ENCODE data around the gene TMEM14A. TPM values are rescaled to one million over a fixed set of nuclear protein-coding genes. Genes with fewer than 3 reads are reported as not detected.

TMEM14A gene
- total RNA-seq, 1 donor = 19.9 TPM

- H3K4me1 ChIP-seq (ENCODE audit: insufficient read depth, low read length) = peaks cover 3% of the 10 kb centered on the region
- no peaks in the 10 kb centered on the region for H3K9me3 ChIP-seq (ENCODE audit: low read depth, low read length)
- no peak overlapping the region for H3K4me2 ChIP-seq (ENCODE audit: insufficient read depth, low read length)
- no peaks in the 10 kb centered on the region for H3K36me3 ChIP-seq (ENCODE audit: insufficient read depth, low read length)
- peak overlapping the region; percentile 32 for H2AFZ ChIP-seq (ENCODE audit: low read length)
- H3K27ac ChIP-seq (ENCODE audit: low read depth, low read length) = no peak overlapping the region
- no peak for TF ChIP-seq CTCF (IDR thresholded peaks at IDR 0.05; ENCODE audit: extremely low read depth, low read depth, low read length)
- DNase-seq (ENCODE audit: insufficient read length, low spot score, missing footprints) = no peak
- no peak overlapping the region for H3K4me3 ChIP-seq (ENCODE audit: insufficient read depth, low read length)
- H3K79me2 ChIP-seq (ENCODE audit: insufficient read depth, low read length) = no peaks in the 10 kb centered on the region
- H4K20me1 ChIP-seq (ENCODE audit: insufficient read depth, low read length) = no peaks in the 10 kb centered on the region
- H3K27me3 ChIP-seq (ENCODE audit: insufficient read depth, low read length) = no peaks in the 10 kb centered on the region
Measured at GRCh38 chr6:52640170-52640569, 30.7 kb upstream of the TMEM14A start.

GRCh38 chr6:52640916-52641315 lies 30.0 kb upstream of the TMEM14A start:
- no peak overlapping the region for H2AFZ ChIP-seq (ENCODE audit: low read length)
- no peak overlapping the region for H3K4me3 ChIP-seq (ENCODE audit: insufficient read depth, low read length)
- no peaks in the 10 kb centered on the region for H3K9me3 ChIP-seq (ENCODE audit: low read depth, low read length)
- no peak for TF ChIP-seq CTCF (IDR thresholded peaks at IDR 0.05; ENCODE audit: extremely low read depth, low read depth, low read length)
- H3K27ac ChIP-seq (ENCODE audit: low read depth, low read length) = no peak overlapping the region
- H4K20me1 ChIP-seq (ENCODE audit: insufficient read depth, low read length) = no peaks in the 10 kb centered on the region
- no peaks in the 10 kb centered on the region for H3K36me3 ChIP-seq (ENCODE audit: insufficient read depth, low read length)
- DNase-seq (ENCODE audit: insufficient read length, low spot score, missing footprints) = no peak
- no peaks in the 10 kb centered on the region for H3K79me2 ChIP-seq (ENCODE audit: insufficient read depth, low read length)
- H3K4me1 ChIP-seq (ENCODE audit: insufficient read depth, low read length) = no peaks in the 10 kb centered on the region
- no peak overlapping the region for H3K4me2 ChIP-seq (ENCODE audit: insufficient read depth, low read length)
- H3K27me3 ChIP-seq (ENCODE audit: insufficient read depth, low read length) = no peaks in the 10 kb centered on the region

- TF ChIP-seq CTCF (IDR thresholded peaks at IDR 0.05; ENCODE audit: extremely low read depth, low read depth, low read length) = no peak
- no peaks in the 10 kb centered on the region for H3K79me2 ChIP-seq (ENCODE audit: insufficient read depth, low read length)
- no peaks in the 10 kb centered on the region for H4K20me1 ChIP-seq (ENCODE audit: insufficient read depth, low read length)
- H3K27ac ChIP-seq (ENCODE audit: low read depth, low read length) = no peak overlapping the region
- no peaks in the 10 kb centered on the region for H3K36me3 ChIP-seq (ENCODE audit: insufficient read depth, low read length)
- no peak overlapping the region for H2AFZ ChIP-seq (ENCODE audit: low read length)
- no peaks in the 10 kb centered on the region for H3K27me3 ChIP-seq (ENCODE audit: insufficient read depth, low read length)
- peaks cover under 1% of the 10 kb centered on the region for H3K4me1 ChIP-seq (ENCODE audit: insufficient read depth, low read length)
- no peak overlapping the region for H3K4me3 ChIP-seq (ENCODE audit: insufficient read depth, low read length)
- DNase-seq (ENCODE audit: insufficient read length, low spot score, missing footprints) = no peak
- no peak overlapping the region for H3K4me2 ChIP-seq (ENCODE audit: insufficient read depth, low read length)
- H3K9me3 ChIP-seq (ENCODE audit: low read depth, low read length) = no peaks in the 10 kb centered on the region
Measured at GRCh38 chr6:52641388-52641787, 29.5 kb upstream of the TMEM14A start.

GRCh38 chr6:52641826-52642225 lies 29.1 kb upstream of the TMEM14A start:
- H3K79me2 ChIP-seq (ENCODE audit: insufficient read depth, low read length) = no peaks in the 10 kb centered on the region
- no peak for DNase-seq (ENCODE audit: insufficient read length, low spot score, missing footprints)
- no peak overlapping the region for H3K4me2 ChIP-seq (ENCODE audit: insufficient read depth, low read length)
- no peaks in the 10 kb centered on the region for H3K36me3 ChIP-seq (ENCODE audit: insufficient read depth, low read length)
- no peak overlapping the region for H3K4me3 ChIP-seq (ENCODE audit: insufficient read depth, low read length)
- no peak overlapping the region for H3K27ac ChIP-seq (ENCODE audit: low read depth, low read length)
- H3K9me3 ChIP-seq (ENCODE audit: low read depth, low read length) = no peaks in the 10 kb centered on the region
- no peak for TF ChIP-seq CTCF (IDR thresholded peaks at IDR 0.05; ENCODE audit: extremely low read depth, low read depth, low read length)
- peaks cover 5% of the 10 kb centered on the region for H3K4me1 ChIP-seq (ENCODE audit: insufficient read depth, low read length)
- H2AFZ ChIP-seq (ENCODE audit: low read length) = no peak overlapping the region
- no peaks in the 10 kb centered on the region for H3K27me3 ChIP-seq (ENCODE audit: insufficient read depth, low read length)
- no peaks in the 10 kb centered on the region for H4K20me1 ChIP-seq (ENCODE audit: insufficient read depth, low read length)
